GM12801 (cell line): Measurements from ENCODE around the gene ACER3.

Source experiments
- CTCF ChIP-seq: IDR thresholded peaks from one replicate; pipeline ENCODE4 v1.5.1; 2011; ENCODE audit warnings: control low read depth; ENCODE audit not compliant: insufficient read length; ENCODE audit errors: extremely low read depth

Gene ACER3

GRCh38 chr11:77054084-77054483 is 193.4 kb downstream of the ACER3 start:
- TF ChIP-seq CTCF = no peak

GRCh38 chr11:77055101-77055561 is 194.4 kb downstream of the ACER3 start:
- TF ChIP-seq CTCF = no peak

- no peak for TF ChIP-seq CTCF
Observed at GRCh38 chr11:77055913-77056312, 195.2 kb downstream of the ACER3 start.

GRCh38 chr11:77056814-77057402 is 196.2 kb downstream of the ACER3 start:
- TF ChIP-seq CTCF = no peak

- no peak for TF ChIP-seq CTCF
Observed at GRCh38 chr11:77057938-77058474, 197.3 kb downstream of the ACER3 start.

GRCh38 chr11:77058900-77059299 is 198.2 kb downstream of the ACER3 start:
- TF ChIP-seq CTCF = no peak

- no peak for TF ChIP-seq CTCF
Observed at GRCh38 chr11:77059806-77060205, 199.1 kb downstream of the ACER3 start.
